ENCODE data around the gene ZNF213.

- TF ChIP-seq CTCF (IDR thresholded peaks at IDR 0.05; ENCODE audit: low read length) (peak; percentile 20; the same call in 1 of the 2 replicates), EZH2 (IDR thresholded peaks at IDR 0.05; ENCODE audit: borderline replicate concordance, low read length) (no peak)
These were observed 10.6 kb upstream of the ZNF213 start for GRCh38 chr16:3123986-3124886.

Data from OCI-LY1 (cell line).